ENCODE data around the gene ZNF668. TPM values are rescaled to one million over a fixed set of nuclear protein-coding genes. Genes with fewer than 3 reads are reported as not detected.

The ZNF668 gene
- total and polyA plus RNA-seq, 2 experiments from 2014 or later, result 8.1 to 13.0 TPM

- 91% methylated on average over 12 of the region's 14 CpGs for WGBS (ENCODE audit: low lambda C conversion rate, missing lambda C conversion rate)
- Histone ChIP-seq H3K79me2 (peaks cover 8% of the 10 kb centered on the region), H3K9me3 (ENCODE audit: low read depth) (no peaks in the 10 kb centered on the region), H3K36me3 (replicated peaks; ENCODE audit: insufficient read depth, low read depth) (no peaks in the 10 kb centered on the region), H3K27me3 (no peaks in the 10 kb centered on the region), H3K27ac (no peak overlapping the region), H3K4me1 (ENCODE audit: insufficient read depth) (no peaks in the 10 kb centered on the region), H3K9me2 (replicated peaks; ENCODE audit: insufficient read depth) (no peaks in the 10 kb centered on the region), H3K4me3 (no peak overlapping the region), H2AFZ (no peak overlapping the region), H3K4me2 (no peak overlapping the region), H4K20me1 (ENCODE audit: insufficient read depth, poor library complexity, severe bottlenecking) (no peaks in the 10 kb centered on the region)
- DNase-seq (ENCODE audit: low spot score), result peak; percentile 3
- TF ChIP-seq EZH2phosphoT487 (IDR thresholded peaks at IDR 0.05; ENCODE audit: low read depth, severe bottlenecking, unreplicated experiment) (no peak), CTCF (IDR thresholded peaks at IDR 0.05; ENCODE audit: poor library complexity) (no peak), EZH2 (IDR thresholded peaks at IDR 0.05; ENCODE audit: borderline replicate concordance) (no peak)
Measured at GRCh38 chr16:31082368-31083045, 8.5 kb upstream of the ZNF668 start.

DNA sequence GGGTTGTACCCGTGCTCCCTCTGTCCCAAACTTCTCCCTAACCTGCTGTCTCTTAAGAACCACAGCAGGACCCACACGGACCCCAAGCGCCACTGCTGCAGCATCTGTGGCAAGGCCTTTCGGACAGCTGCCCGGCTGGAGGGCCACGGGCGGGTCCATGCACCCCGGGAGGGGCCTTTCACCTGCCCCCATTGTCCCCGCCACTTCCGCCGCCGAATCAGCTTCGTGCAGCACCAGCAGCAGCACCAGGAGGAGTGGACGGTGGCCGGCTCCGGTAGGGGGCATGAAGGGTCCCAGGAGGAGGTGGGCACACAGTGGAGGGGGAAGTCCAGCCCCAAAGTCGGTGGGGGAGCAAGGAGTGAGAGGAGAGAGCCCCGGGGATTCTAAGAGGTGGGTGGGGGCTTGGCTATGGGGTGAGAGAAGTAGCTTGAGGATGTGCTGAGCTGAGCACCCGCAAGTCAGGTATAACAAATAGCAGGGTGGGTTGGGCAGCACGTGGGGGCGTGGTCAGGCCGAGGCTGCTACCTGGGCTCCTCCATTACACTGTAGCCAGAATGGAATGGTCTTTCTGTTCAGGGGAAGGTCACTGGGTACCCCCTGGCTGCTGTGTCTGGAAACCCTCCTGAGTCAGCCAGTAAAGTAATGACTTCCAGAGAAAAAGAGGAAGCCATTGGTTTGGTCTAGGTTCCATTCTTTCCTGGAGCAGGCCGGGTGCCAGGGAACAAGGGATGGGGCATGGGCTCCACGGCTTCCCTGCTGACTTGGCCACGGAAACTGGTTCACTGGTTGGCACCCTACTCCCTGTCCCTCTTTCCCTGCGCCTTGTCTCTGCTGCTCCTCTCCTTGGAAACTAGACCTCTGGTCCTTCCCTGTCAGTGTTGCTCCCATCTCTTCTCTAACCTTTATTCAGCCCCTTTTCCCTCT lies 7.7 kb upstream of the ZNF668 start:
- peaks cover 14% of the 10 kb centered on the region for H3K79me2 ChIP-seq
- WGBS (ENCODE audit: low lambda C conversion rate, missing lambda C conversion rate), result 96% methylated on average over 20 of the region's 26 CpGs
- H3K4me3 ChIP-seq, result no peak overlapping the region
- H3K4me2 ChIP-seq, result no peak overlapping the region
- no peaks in the 10 kb centered on the region for H3K9me3 ChIP-seq (ENCODE audit: low read depth)
- H3K4me1 ChIP-seq (ENCODE audit: insufficient read depth), result no peaks in the 10 kb centered on the region
- no peak overlapping the region for H3K27ac ChIP-seq
- DNase-seq (ENCODE audit: low spot score), result peak; percentile 3
- TF ChIP-seq CTCF (IDR thresholded peaks at IDR 0.05; ENCODE audit: poor library complexity) (no peak), EZH2 (IDR thresholded peaks at IDR 0.05; ENCODE audit: borderline replicate concordance) (no peak), EZH2phosphoT487 (IDR thresholded peaks at IDR 0.05; ENCODE audit: low read depth, severe bottlenecking, unreplicated experiment) (no peak)
- H3K27me3 ChIP-seq, result no peaks in the 10 kb centered on the region
- no peaks in the 10 kb centered on the region for H3K9me2 ChIP-seq (replicated peaks; ENCODE audit: insufficient read depth)
- no peaks in the 10 kb centered on the region for H3K36me3 ChIP-seq (replicated peaks; ENCODE audit: insufficient read depth, low read depth)
- no peak overlapping the region for H2AFZ ChIP-seq
- no peaks in the 10 kb centered on the region for H4K20me1 ChIP-seq (ENCODE audit: insufficient read depth, poor library complexity, severe bottlenecking)

GRCh38 chr16:31080756-31081419 lies 6.8 kb upstream of the ZNF668 start:
- Histone ChIP-seq H3K79me2 (peaks cover 22% of the 10 kb centered on the region), H3K4me3 (no peak overlapping the region), H3K27me3 (no peaks in the 10 kb centered on the region), H3K27ac (no peak overlapping the region), H3K9me3 (ENCODE audit: low read depth) (no peaks in the 10 kb centered on the region), H2AFZ (no peak overlapping the region), H3K4me2 (no peak overlapping the region), H3K36me3 (replicated peaks; ENCODE audit: insufficient read depth, low read depth) (no peaks in the 10 kb centered on the region), H4K20me1 (ENCODE audit: insufficient read depth, poor library complexity, severe bottlenecking) (no peaks in the 10 kb centered on the region), H3K9me2 (replicated peaks; ENCODE audit: insufficient read depth) (no peaks in the 10 kb centered on the region), H3K4me1 (ENCODE audit: insufficient read depth) (no peaks in the 10 kb centered on the region)
- TF ChIP-seq EZH2 (IDR thresholded peaks at IDR 0.05; ENCODE audit: borderline replicate concordance) (no peak), EZH2phosphoT487 (IDR thresholded peaks at IDR 0.05; ENCODE audit: low read depth, severe bottlenecking, unreplicated experiment) (no peak), CTCF (IDR thresholded peaks at IDR 0.05; ENCODE audit: poor library complexity) (no peak)
- WGBS (ENCODE audit: low lambda C conversion rate, missing lambda C conversion rate), result 95% methylated on average over 13 of the region's 13 CpGs
- DNase-seq (ENCODE audit: low spot score), result no peak
